Esophagus muscularis mucosa (tissue), 4 donors: ENCODE results near the gene PHC2.

ENCODE experiments used
- EP300 ChIP-seq: sonication (generic); formaldehyde crosslinking; IDR thresholded peaks from one replicate; pipeline ENCODE4 v1.6.1; 2017; ENCODE audit warnings: antibody characterized with exemption
- POLR2A ChIP-seq: fragments of 450-650 bp; IDR thresholded peaks from one replicate; pipeline ENCODE4 v1.6.1; 2017; ENCODE audit warnings: antibody characterized with exemption, moderate library complexity, mild to moderate bottlenecking, low read depth
- POLR2AphosphoS5 ChIP-seq, 2 donors: sonication (generic); formaldehyde crosslinking; IDR thresholded peaks; one replicate each; pipeline ENCODE4 v1.6.1; 2017; ENCODE audit warnings: antibody characterized with exemption in 2 of 2
- TF ChIP-seq, protein P1 (sequence below), 3 experiments: fragments of 200-600 bp in 2 of 3; fragments of 450-650 bp in 1 of 3; sonication (generic) in 2 of 3; IDR thresholded peaks; one replicate each; pipeline ENCODE4 v1.5.1; 2017 to 2019; ENCODE audit warnings: antibody characterized with exemption in 3 of 3, mild to moderate bottlenecking in 2 of 3, moderate library complexity in 1 of 3

DNA sequence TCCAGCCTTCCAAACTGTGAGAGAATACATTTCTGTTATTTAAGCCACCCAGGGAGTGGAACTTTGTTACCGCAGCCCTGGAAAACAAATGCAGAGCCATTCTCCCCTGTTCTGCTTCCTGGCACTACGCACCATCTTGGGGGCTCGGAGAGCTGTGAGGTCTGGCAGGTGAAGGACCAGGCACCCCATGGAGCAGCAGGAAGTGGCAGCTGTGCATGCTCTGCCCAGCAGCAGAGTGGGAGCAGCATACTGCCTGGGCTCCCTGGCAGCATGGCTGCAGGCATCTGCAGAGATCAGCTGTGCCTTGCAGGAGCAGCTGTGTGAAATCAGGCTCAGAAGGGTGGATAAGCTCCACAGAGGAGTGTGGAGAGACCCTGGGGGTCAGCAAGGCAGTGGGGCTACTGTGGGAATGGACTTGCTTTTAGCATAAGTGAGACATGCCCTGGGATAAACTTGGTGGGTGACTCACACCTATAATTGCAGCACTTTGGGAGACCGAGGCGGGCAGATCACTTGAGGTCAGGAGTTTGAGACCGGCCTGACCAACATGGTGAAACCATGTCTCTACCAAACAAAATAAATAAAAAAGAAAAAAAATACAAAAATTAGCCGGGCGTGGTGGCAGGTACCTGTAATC, 23.9 kb upstream of the PHC2 start:
- no peak for TF ChIP-seq POLR2A
- TF ChIP-seq, protein P1, sequence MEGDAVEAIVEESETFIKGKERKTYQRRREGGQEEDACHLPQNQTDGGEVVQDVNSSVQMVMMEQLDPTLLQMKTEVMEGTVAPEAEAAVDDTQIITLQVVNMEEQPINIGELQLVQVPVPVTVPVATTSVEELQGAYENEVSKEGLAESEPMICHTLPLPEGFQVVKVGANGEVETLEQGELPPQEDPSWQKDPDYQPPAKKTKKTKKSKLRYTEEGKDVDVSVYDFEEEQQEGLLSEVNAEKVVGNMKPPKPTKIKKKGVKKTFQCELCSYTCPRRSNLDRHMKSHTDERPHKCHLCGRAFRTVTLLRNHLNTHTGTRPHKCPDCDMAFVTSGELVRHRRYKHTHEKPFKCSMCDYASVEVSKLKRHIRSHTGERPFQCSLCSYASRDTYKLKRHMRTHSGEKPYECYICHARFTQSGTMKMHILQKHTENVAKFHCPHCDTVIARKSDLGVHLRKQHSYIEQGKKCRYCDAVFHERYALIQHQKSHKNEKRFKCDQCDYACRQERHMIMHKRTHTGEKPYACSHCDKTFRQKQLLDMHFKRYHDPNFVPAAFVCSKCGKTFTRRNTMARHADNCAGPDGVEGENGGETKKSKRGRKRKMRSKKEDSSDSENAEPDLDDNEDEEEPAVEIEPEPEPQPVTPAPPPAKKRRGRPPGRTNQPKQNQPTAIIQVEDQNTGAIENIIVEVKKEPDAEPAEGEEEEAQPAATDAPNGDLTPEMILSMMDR (IDR thresholded peaks at IDR 0.05): no peak
- no peak for TF ChIP-seq POLR2AphosphoS5 (IDR thresholded peaks at IDR 0.05)
- no peak for TF ChIP-seq EP300
